ENCODE results near the gene PDE4D. TPM values are rescaled to one million over a fixed set of nuclear protein-coding genes. Genes with fewer than 3 reads are reported as not detected.

The PDE4D gene
- total RNA-seq, 4 donors from 2014 or later = 35.0 to 121 (median 63.4) TPM

- Histone ChIP-seq H3K9me3 (no peaks in the 10 kb centered on the region), H3K27ac (no peak overlapping the region), H3K4me1 (peaks cover 0 to 18% (median 0%) of the 10 kb centered on the region in 3 donors), H3K27me3 (no peaks in the 10 kb centered on the region), H3K4me3 (no peak overlapping the region), H3K36me3 (no peaks in the 10 kb centered on the region)
- TF ChIP-seq POLR2A (IDR thresholded peaks at IDR 0.05) (no peak), POLR2AphosphoS5 (IDR thresholded peaks at IDR 0.05) (no peak), EP300 (IDR thresholded peaks at IDR 0.05) (no peak)
- TF ChIP-seq, protein P1, sequence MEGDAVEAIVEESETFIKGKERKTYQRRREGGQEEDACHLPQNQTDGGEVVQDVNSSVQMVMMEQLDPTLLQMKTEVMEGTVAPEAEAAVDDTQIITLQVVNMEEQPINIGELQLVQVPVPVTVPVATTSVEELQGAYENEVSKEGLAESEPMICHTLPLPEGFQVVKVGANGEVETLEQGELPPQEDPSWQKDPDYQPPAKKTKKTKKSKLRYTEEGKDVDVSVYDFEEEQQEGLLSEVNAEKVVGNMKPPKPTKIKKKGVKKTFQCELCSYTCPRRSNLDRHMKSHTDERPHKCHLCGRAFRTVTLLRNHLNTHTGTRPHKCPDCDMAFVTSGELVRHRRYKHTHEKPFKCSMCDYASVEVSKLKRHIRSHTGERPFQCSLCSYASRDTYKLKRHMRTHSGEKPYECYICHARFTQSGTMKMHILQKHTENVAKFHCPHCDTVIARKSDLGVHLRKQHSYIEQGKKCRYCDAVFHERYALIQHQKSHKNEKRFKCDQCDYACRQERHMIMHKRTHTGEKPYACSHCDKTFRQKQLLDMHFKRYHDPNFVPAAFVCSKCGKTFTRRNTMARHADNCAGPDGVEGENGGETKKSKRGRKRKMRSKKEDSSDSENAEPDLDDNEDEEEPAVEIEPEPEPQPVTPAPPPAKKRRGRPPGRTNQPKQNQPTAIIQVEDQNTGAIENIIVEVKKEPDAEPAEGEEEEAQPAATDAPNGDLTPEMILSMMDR (IDR thresholded peaks at IDR 0.05) = no peak
- ATAC-seq = no peak
- 80 to 87% methylated on average over 3 of the region's 3 CpGs for WGBS, 2 donors (ENCODE audit: low coverage in 1 of 2)
Observed at GRCh38 chr5:59089767-59090166, 803.8 kb downstream of the PDE4D start.

- TF ChIP-seq POLR2AphosphoS5 (IDR thresholded peaks at IDR 0.05) (no peak), POLR2A (IDR thresholded peaks at IDR 0.05) (no peak), EP300 (IDR thresholded peaks at IDR 0.05) (no peak)
- TF ChIP-seq, protein P1 (IDR thresholded peaks at IDR 0.05) = no peak
- no peaks in the 10 kb centered on the region for H3K9me3 ChIP-seq
- H3K4me1 ChIP-seq = peaks cover 0 to 11% (median 0%) of the 10 kb centered on the region in 3 donors
- no peak overlapping the region for H3K4me3 ChIP-seq
- H3K27ac ChIP-seq = no peak overlapping the region
- H3K36me3 ChIP-seq = no peaks in the 10 kb centered on the region
- H3K27me3 ChIP-seq = no peaks in the 10 kb centered on the region
- no peak for ATAC-seq
Observed at GRCh38 chr5:59088546-59088945, 805.0 kb downstream of the PDE4D start.

DNA sequence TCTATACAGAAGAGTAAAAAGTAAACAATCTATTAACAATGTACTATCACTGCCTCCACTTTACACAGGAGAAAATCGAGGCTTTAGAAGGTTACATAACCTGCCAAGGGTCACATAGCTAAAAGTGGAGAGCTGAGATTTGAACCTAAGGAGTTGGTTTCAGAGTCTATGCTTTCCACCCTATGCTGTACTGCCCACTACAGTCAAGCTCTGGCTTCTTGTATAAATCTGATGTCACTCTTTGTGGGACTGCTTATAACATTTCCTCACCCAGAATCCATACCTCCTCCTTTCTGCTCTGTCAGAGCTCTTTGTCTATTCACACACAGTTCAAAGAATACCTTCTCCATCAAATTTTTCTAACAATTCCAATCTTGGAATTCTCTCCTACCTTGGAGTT is 807.5 kb downstream of the PDE4D start:
- Histone ChIP-seq H3K27ac (no peak overlapping the region), H3K9me3 (no peaks in the 10 kb centered on the region), H3K27me3 (no peaks in the 10 kb centered on the region), H3K4me3 (no peak overlapping the region), H3K4me1 (no peaks in the 10 kb centered on the region), H3K36me3 (no peaks in the 10 kb centered on the region)
- TF ChIP-seq POLR2A (IDR thresholded peaks at IDR 0.05) = no peak
- no peak for ATAC-seq
- WGBS, 2 donors (ENCODE audit: low coverage in 1 of 2) = 56 to 67% methylated on average over 1 of the region's 1 CpG

DNA sequence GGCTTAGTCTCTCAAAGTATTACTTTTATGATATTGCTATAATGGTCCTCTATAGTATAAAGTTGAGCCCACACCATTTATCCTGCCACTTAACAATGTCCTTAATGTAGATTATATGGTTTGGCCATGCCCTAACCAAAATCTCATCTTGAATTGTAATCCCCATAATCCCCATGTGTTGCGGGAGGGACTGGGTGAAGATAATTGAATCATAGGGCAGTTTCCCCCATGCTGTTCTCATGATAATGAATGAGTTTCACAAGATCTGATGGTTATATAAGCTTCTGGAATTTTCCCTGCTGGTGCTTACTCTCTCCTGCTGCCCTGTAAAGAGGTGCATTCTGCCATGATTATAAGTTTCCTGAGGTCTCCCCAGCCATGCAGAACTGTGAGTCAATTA is 811.8 kb downstream of the PDE4D start:
- no peak overlapping the region for H3K4me3 ChIP-seq
- H3K36me3 ChIP-seq = no peaks in the 10 kb centered on the region
- TF ChIP-seq, protein P1 (IDR thresholded peaks at IDR 0.05) = no peak
- TF ChIP-seq EP300 (IDR thresholded peaks at IDR 0.05) = no peak
- TF ChIP-seq POLR2A (IDR thresholded peaks at IDR 0.05) = no peak
- no peak for TF ChIP-seq POLR2AphosphoS5 (IDR thresholded peaks at IDR 0.05)
- H3K27me3 ChIP-seq = no peaks in the 10 kb centered on the region
- no peaks in the 10 kb centered on the region for H3K9me3 ChIP-seq
- 100% methylated on average over 1 of the region's 1 CpG for WGBS, 2 donors (ENCODE audit: low coverage in 1 of 2)
- H3K4me1 ChIP-seq = no peaks in the 10 kb centered on the region
- H3K27ac ChIP-seq = no peak overlapping the region
- ATAC-seq = no peak

DNA sequence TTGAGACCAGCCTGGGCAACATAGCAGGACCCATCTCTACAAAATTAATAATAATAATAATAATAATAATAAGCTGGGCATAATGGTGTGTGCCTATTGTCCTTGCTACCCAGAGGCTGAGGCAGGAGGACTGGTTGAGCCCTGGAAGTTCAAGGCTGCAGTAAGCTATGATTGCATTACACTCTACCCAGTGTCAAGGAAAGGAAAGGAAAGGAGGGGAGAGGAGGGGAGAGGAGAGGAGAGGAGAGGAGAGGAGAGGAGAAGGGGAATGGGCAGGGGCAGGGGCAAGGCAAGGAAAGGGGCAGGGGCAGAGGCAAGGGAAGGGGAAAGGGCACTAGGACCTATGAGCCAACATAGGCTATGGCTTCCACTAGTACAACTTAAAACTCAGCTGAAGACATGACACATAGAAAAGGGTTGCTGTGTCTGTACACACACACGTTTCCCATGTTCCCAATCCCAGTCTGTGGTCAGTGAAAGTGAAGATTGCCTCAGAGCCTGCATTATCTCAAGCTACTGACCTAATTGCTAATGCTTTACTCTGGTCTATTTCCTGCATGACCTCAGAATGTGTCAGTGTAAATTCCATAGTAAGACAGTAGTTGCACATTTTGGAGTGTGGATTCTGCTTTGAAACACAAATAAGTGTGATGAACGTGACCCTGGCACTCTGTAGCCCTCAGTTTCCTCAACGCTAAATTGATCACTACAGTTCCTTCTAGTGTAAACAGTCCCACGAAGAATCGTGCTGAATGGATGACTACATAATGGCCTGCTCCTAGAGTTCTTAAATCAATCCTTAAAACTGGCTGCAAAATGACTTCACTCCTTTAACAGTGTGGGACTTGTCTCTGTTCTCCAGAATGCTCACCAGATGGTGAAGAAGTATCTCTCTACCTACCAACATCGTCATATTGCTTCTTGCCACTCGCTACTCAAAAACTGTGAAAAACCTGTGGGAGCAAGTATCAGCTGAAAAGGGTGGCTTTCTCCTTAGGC is 813.6 kb downstream of the PDE4D start:
- 33 to 35% methylated on average over 7 of the region's 7 CpGs for WGBS, 2 donors (ENCODE audit: low coverage in 1 of 2)
- peak overlapping the region in 2 of 4 donors; percentile 30 to 40 for H3K27ac ChIP-seq
- no peaks in the 10 kb centered on the region for H3K27me3 ChIP-seq
- no peak overlapping the region for H3K4me3 ChIP-seq
- H3K36me3 ChIP-seq = no peaks in the 10 kb centered on the region
- TF ChIP-seq POLR2AphosphoS5 (IDR thresholded peaks at IDR 0.05) (peak; percentile 87), POLR2A (IDR thresholded peaks at IDR 0.05) (no peak), EP300 (IDR thresholded peaks at IDR 0.05) (no peak)
- TF ChIP-seq, protein P1 (IDR thresholded peaks at IDR 0.05) = no peak
- ATAC-seq = peak; percentile 81
- no peaks in the 10 kb centered on the region for H3K9me3 ChIP-seq
- no peaks in the 10 kb centered on the region for H3K4me1 ChIP-seq
